ENCODE measurements around the gene B3GNT8.
"Not testable (repeated sequence)": the region's sequence is repeated elsewhere in the genome, so short reads cannot be mapped to it uniquely, and the experiment has no call there.

Gene B3GNT8

DNA sequence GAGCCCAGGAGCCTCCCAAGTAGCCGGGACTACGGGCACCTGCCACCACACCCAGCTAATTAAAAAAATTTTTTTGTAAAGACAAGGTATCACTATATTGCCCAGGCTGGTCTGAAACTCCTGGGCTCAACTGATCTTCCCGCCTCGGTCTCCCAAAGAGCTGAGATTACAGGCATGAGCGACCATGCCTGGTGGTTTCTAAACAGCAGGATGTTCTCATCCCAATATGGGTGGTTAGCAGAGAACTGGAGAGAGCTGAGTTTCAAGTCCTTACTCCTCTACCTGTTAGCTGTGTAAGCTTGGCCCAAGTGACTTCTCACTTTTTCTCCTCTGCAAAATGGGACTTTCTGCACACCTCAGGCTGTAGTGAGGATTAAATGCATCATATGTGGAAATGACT is 42.8 kb downstream of the B3GNT8 start:
- DNase-seq (ENCODE audit: low read depth): no peak

DNA sequence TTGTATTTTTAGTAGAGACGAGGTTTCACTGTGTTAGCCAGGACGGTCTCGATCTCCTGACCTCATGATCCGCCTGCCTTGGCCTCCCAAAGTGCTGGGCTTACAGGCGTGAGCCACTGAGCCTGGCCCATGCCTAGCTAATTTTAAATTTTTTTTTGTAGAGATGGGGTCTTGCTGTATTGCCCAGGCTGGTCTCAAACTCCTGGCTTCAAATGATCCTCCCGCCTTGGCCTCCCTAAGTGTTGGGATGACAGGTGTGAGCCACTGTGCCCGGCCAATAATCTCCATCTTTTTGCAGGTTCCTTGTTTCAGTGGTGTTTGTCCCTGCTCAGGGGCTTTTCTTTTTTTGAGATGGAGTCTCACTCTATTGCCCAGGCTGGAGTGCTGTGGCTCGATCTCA is 45.6 kb downstream of the B3GNT8 start:
- not testable (repeated sequence) for DNase-seq (ENCODE audit: low read depth)

- no peak for DNase-seq (ENCODE audit: low read depth)
These were observed 49.0 kb downstream of the B3GNT8 start for GRCh38 chr19:41377977-41378709.

GRCh38 chr19:41376998-41377365 is 50.2 kb downstream of the B3GNT8 start:
- DNase-seq (ENCODE audit: low read depth): no peak

DNA sequence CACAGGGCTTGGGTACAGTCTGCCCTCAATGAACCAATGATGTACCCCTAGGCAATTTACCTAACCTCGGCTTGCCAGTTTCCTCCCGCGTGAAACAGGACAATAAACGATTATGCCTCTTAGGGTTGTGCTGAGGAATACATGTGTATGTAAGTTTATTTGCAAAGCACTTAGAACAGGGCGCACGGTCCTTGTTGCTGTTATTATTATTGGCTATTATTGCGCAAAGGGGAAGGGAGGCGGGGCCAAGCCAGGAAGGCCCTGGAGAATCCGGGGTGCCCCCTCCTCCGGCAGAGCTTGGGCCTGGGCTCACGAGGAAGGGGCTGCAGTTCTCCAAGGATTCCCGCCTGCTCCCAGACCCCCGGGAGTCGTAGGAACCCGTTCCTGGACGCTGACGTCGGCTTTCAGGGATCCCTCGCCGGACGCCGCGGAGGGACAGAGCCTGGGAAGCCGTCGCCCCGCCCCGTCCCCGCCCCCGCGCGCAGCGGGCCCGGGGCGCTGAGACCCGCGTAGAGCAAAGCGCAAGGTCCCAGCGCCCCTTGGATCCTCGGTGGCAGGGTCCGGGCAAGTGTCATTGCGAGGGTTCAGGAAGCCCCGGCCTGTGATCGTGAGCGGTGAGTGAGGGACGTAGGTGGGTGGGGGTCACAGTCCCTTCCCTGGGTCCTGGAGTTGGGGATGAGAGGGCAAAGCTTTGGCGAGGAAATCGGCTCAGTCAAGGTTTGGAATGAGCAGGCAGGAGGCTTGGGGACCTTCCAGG is 50.8 kb downstream of the B3GNT8 start, which contains the start of gene TMEM91:
TMEM91 (plus strand) TSS at position 293 of the 757 bp plus-strand sequence. CDS start 1,777 bp downstream, outside the sequence.
- no peak for DNase-seq (ENCODE audit: low read depth)
